ENCODE results near the gene CEP78. TPM values are rescaled to one million over a fixed set of nuclear protein-coding genes. Genes with fewer than 3 reads are reported as not detected.

Gene CEP78
- total RNA-seq, 2 donors from 2014 or later: 16.4 to 18.9 TPM

- H3K4me1 Mint-ChIP-seq: no peaks in the 10 kb centered on the region
- no peak for ATAC-seq
- H3K27me3 Mint-ChIP-seq: no peaks in the 10 kb centered on the region
- H3K36me3 Mint-ChIP-seq (ENCODE audit: low read depth): no peaks in the 10 kb centered on the region
- H3K9me3 ChIP-seq (ENCODE audit: control insufficient read depth, low read length, poor library complexity, severe bottlenecking): no peaks in the 10 kb centered on the region
- no peak overlapping the region for H3K27ac Mint-ChIP-seq
- DNase-seq: no peak
- H3K4me3 Mint-ChIP-seq: no peak overlapping the region
These were observed 76.1 kb downstream of the CEP78 start for GRCh38 chr9:78311886-78312524.

- no peak overlapping the region for H3K27ac Mint-ChIP-seq
- H3K4me3 Mint-ChIP-seq: no peak overlapping the region
- DNase-seq (no peak), ATAC-seq (no peak)
- H3K27me3 Mint-ChIP-seq: no peaks in the 10 kb centered on the region
- no peaks in the 10 kb centered on the region for H3K9me3 ChIP-seq (ENCODE audit: control insufficient read depth, low read length, poor library complexity, severe bottlenecking)
- no peaks in the 10 kb centered on the region for H3K36me3 Mint-ChIP-seq (ENCODE audit: low read depth)
- no peaks in the 10 kb centered on the region for H3K4me1 Mint-ChIP-seq
These were observed 78.7 kb downstream of the CEP78 start for GRCh38 chr9:78314550-78314949.

GRCh38 chr9:78314953-78315870 lies 79.3 kb downstream of the CEP78 start:
- no peak overlapping the region for H3K27ac Mint-ChIP-seq
- no peak overlapping the region for H3K4me3 Mint-ChIP-seq
- H3K36me3 Mint-ChIP-seq (ENCODE audit: low read depth): peaks cover 3% of the 10 kb centered on the region

GRCh38 chr9:78316166-78316892 lies 80.5 kb downstream of the CEP78 start:
- Mint-ChIP-seq H3K36me3 (ENCODE audit: low read depth) (peaks cover 3% of the 10 kb centered on the region), H3K4me1 (no peaks in the 10 kb centered on the region), H3K4me3 (no peak overlapping the region), H3K27ac (no peak overlapping the region), H3K27me3 (no peaks in the 10 kb centered on the region)
- DNase-seq (no peak), ATAC-seq (no peak)
- no peaks in the 10 kb centered on the region for H3K9me3 ChIP-seq (ENCODE audit: control insufficient read depth, low read length, poor library complexity, severe bottlenecking)

More at GRCh38 chr9:78314953-78315870, 79.3 kb downstream of the CEP78 start:
- ATAC-seq: no peak
- no peaks in the 10 kb centered on the region for H3K9me3 ChIP-seq (ENCODE audit: control insufficient read depth, low read length, poor library complexity, severe bottlenecking)
- H3K4me1 Mint-ChIP-seq: no peaks in the 10 kb centered on the region
- DNase-seq: no peak
- H3K27me3 Mint-ChIP-seq: no peaks in the 10 kb centered on the region

- Mint-ChIP-seq H3K4me1 (no peaks in the 10 kb centered on the region), H3K27ac (peak overlapping the region; percentile 2), H3K36me3 (ENCODE audit: low read depth) (peaks cover 3% of the 10 kb centered on the region), H3K27me3 (no peaks in the 10 kb centered on the region), H3K4me3 (no peak overlapping the region)
- no peak for ATAC-seq
- H3K9me3 ChIP-seq (ENCODE audit: control insufficient read depth, low read length, poor library complexity, severe bottlenecking): no peaks in the 10 kb centered on the region
- no peak for DNase-seq
These were observed 83.5 kb downstream of the CEP78 start for GRCh38 chr9:78319197-78320029.

GRCh38 chr9:78320030-78320693 lies 84.3 kb downstream of the CEP78 start:
- H3K27me3 Mint-ChIP-seq: no peaks in the 10 kb centered on the region
- DNase-seq: no peak

GRCh38 chr9:78320875-78321496 lies 85.1 kb downstream of the CEP78 start:
- no peaks in the 10 kb centered on the region for H3K9me3 ChIP-seq (ENCODE audit: control insufficient read depth, low read length, poor library complexity, severe bottlenecking)
- Mint-ChIP-seq H3K4me1 (no peaks in the 10 kb centered on the region), H3K4me3 (no peak overlapping the region), H3K27me3 (no peaks in the 10 kb centered on the region), H3K36me3 (ENCODE audit: low read depth) (peaks cover 3% of the 10 kb centered on the region), H3K27ac (no peak overlapping the region)
- ATAC-seq (no peak), DNase-seq (no peak)

More at GRCh38 chr9:78320030-78320693, 84.3 kb downstream of the CEP78 start:
- no peaks in the 10 kb centered on the region for H3K4me1 Mint-ChIP-seq
- H3K4me3 Mint-ChIP-seq: no peak overlapping the region
- H3K9me3 ChIP-seq (ENCODE audit: control insufficient read depth, low read length, poor library complexity, severe bottlenecking): no peaks in the 10 kb centered on the region
- H3K27ac Mint-ChIP-seq: no peak overlapping the region
- H3K36me3 Mint-ChIP-seq (ENCODE audit: low read depth): peaks cover 3% of the 10 kb centered on the region
- ATAC-seq: no peak

GRCh38 chr9:78321505-78321904 lies 85.6 kb downstream of the CEP78 start:
- Mint-ChIP-seq H3K4me1 (no peaks in the 10 kb centered on the region), H3K27ac (no peak overlapping the region)
- DNase-seq: no peak

GRCh38 chr9:78324068-78324650 lies 88.3 kb downstream of the CEP78 start:
- peak overlapping the region; percentile 25 for H3K4me3 Mint-ChIP-seq
- no peaks in the 10 kb centered on the region for H3K27me3 Mint-ChIP-seq
- peaks cover 3% of the 10 kb centered on the region for H3K36me3 Mint-ChIP-seq (ENCODE audit: low read depth)
- H3K27ac Mint-ChIP-seq: no peak overlapping the region
- DNase-seq (no peak), ATAC-seq (no peak)
- no peaks in the 10 kb centered on the region for H3K4me1 Mint-ChIP-seq
- no peaks in the 10 kb centered on the region for H3K9me3 ChIP-seq (ENCODE audit: control insufficient read depth, low read length, poor library complexity, severe bottlenecking)

More at GRCh38 chr9:78321505-78321904, 85.6 kb downstream of the CEP78 start:
- peaks cover 3% of the 10 kb centered on the region for H3K36me3 Mint-ChIP-seq (ENCODE audit: low read depth)
- no peak for ATAC-seq
- no peaks in the 10 kb centered on the region for H3K27me3 Mint-ChIP-seq
- no peaks in the 10 kb centered on the region for H3K9me3 ChIP-seq (ENCODE audit: control insufficient read depth, low read length, poor library complexity, severe bottlenecking)
- no peak overlapping the region for H3K4me3 Mint-ChIP-seq

- no peak overlapping the region for H3K27ac Mint-ChIP-seq
- peaks cover 3% of the 10 kb centered on the region for H3K36me3 Mint-ChIP-seq (ENCODE audit: low read depth)
- H3K9me3 ChIP-seq (ENCODE audit: control insufficient read depth, low read length, poor library complexity, severe bottlenecking): no peaks in the 10 kb centered on the region
- no peaks in the 10 kb centered on the region for H3K27me3 Mint-ChIP-seq
- H3K4me3 Mint-ChIP-seq: no peak overlapping the region
- H3K4me1 Mint-ChIP-seq: no peaks in the 10 kb centered on the region
- DNase-seq: no peak
- no peak for ATAC-seq
These were observed 88.8 kb downstream of the CEP78 start for GRCh38 chr9:78324682-78325081.

GRCh38 chr9:78325343-78325742 lies 89.5 kb downstream of the CEP78 start:
- DNase-seq (no peak), ATAC-seq (no peak)
- H3K4me3 Mint-ChIP-seq: no peak overlapping the region
- H3K36me3 Mint-ChIP-seq (ENCODE audit: low read depth): no peaks in the 10 kb centered on the region
- no peak overlapping the region for H3K27ac Mint-ChIP-seq
- no peaks in the 10 kb centered on the region for H3K9me3 ChIP-seq (ENCODE audit: control insufficient read depth, low read length, poor library complexity, severe bottlenecking)
- no peaks in the 10 kb centered on the region for H3K4me1 Mint-ChIP-seq
- H3K27me3 Mint-ChIP-seq: no peaks in the 10 kb centered on the region

All from T-helper 17 cell (primary cell).